ENCODE measurements around the gene CFHR2. TPM values are rescaled to one million over a fixed set of nuclear protein-coding genes. Genes with fewer than 3 reads are reported as not detected.

The CFHR2 gene
- total RNA-seq (2022; extraction: Qiagen RNA extraction; ENCODE audit: low read depth) = not detected in 5 replicates

DNA sequence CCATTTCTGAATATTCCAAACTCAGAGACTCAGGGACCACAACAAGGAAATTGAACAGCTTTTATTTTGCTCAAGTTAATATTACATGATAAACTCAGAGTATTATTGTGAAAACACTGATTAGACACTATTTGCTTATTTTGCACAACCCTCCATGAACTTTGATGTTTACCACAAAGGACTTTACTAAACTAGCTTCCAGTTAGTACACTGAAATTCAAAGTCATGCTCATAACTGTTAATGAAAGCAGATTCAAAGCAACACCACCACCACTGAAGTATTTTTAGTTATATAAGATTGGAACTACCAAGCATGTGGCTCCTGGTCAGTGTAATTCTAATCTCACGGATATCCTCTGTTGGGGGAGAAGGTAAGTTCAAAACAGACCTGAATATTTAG lies at the start of gene CFHR2:
Gene CFHR2 (plus strand): TSS at position 171 of the 400 bp plus-strand sequence. CDS start 143 bp downstream, at position 314.

GRCh38 chr1:196977278-196977677 lies 33.7 kb downstream of the CFHR2 start, which contains the start of gene CFHR5:
CFHR5 (plus strand) TSS chr1:196977556; CDS start chr1:196977665, 109 bp downstream.

Other genes with a start within 250 kb of the CFHR2 start
- 0.09 to 0.23 TPM (median 0.13 TPM) in 4 of 5 replicates, not detected in the other for gene CFHR3, start 168.9 kb upstream of the CFHR2 start, total RNA-seq (2022; extraction: Qiagen RNA extraction; ENCODE audit: low read depth)
- gene CFHR1, start 124.0 kb upstream of the CFHR2 start, total RNA-seq (2022; extraction: Qiagen RNA extraction; ENCODE audit: low read depth) = 0.16 to 0.40 TPM (median 0.22 TPM) in 4 of 5 replicates, not detected in the other
- gene CFHR4, start 55.7 kb upstream of the CFHR2 start, total RNA-seq (2022; extraction: Qiagen RNA extraction; ENCODE audit: low read depth) = not detected in 5 replicates
- not detected in 5 replicates for gene CFHR5, start 33.8 kb downstream of the CFHR2 start, total RNA-seq (2022; extraction: Qiagen RNA extraction; ENCODE audit: low read depth)
- gene F13B, start 123.5 kb downstream of the CFHR2 start, total RNA-seq (2022; extraction: Qiagen RNA extraction; ENCODE audit: low read depth) = 0.05 to 0.28 TPM (median 0.06 TPM) in 3 of 5 replicates, not detected in the others
- 19.9 to 24.4 TPM (median 24.1 TPM) in 5 replicates for gene ASPM, start 202.9 kb downstream of the CFHR2 start, total RNA-seq (2022; extraction: Qiagen RNA extraction; ENCODE audit: low read depth)

Data from A549 treated with CpdA at 1 μM for 4 hours (cell line).